Measurements from ENCODE around the gene BLM. TPM values are rescaled to one million over a fixed set of nuclear protein-coding genes. Genes with fewer than 3 reads are reported as not detected.
A peak's percentile ranks its signal among the peaks of the same experiment; 100 is the strongest.
"Not testable (repeated sequence)": the region's sequence is repeated elsewhere in the genome, so short reads cannot be mapped to it uniquely, and the experiment has no call there.

The BLM gene
- total RNA-seq, 1 experiment from 2014 or later, result 11.0 TPM

DNA sequence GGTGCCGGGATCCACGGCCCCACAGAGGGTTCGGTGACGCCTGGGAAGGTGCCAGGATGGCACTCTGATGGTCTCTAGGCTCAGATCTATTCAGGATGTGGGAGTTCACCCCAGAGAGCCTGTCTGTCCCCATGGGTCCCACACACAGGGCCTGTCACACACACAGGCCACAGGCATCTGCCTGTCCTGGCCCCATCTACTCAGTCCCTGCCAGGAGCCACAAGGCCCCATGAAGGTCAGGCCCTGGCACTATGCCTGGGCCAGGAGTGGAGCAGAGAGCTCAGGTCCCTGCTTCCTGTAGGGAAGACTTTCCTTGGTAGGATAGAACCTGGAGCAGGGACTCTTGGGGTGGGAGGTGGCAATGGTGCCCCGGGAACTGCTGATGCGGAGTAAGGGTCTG, 102.2 kb downstream of the BLM start:
- no peak for DNase-seq (ENCODE audit: low spot score)

DNA sequence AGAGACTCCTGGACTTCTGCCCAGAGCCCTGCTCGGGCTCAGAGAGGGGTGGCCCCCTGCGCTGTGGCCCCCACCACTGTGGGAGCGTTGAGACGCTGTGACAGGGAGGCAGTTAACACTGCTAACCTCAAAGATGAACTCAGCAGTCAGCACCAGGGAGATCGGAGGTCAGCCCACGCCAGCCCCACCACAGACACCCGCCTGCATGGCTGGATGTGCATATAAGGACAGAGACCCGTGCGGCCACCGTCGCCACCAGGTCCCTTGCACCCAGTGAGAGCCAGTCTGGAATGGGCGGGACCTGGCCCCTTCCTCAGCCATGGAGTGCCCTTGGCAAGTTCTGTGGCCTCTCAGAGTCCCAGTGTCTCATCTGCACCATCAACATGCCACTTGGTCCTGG, 102.7 kb downstream of the BLM start:
- no peak for DNase-seq (ENCODE audit: low spot score)

DNA sequence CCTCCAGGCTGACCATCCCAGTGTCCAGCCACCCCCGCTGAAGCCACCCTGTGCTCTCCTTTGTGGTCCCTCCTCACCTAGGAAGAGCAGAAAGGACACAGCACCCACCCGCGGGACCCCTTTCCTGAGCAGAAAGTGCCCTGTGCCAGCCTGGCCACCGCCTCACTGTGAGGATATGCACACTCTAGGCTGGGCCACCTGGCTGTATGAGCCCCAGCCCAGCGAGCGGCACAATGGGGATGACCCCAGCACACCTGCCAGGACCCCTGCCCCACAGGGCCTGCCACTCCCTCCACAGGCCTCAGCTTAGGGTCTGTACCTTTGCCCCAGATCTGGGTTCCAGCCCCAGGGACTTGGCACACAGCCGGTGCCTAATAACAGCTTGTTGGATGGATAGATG, 103.3 kb downstream of the BLM start:
- DNase-seq (ENCODE audit: low spot score), result no peak

DNA sequence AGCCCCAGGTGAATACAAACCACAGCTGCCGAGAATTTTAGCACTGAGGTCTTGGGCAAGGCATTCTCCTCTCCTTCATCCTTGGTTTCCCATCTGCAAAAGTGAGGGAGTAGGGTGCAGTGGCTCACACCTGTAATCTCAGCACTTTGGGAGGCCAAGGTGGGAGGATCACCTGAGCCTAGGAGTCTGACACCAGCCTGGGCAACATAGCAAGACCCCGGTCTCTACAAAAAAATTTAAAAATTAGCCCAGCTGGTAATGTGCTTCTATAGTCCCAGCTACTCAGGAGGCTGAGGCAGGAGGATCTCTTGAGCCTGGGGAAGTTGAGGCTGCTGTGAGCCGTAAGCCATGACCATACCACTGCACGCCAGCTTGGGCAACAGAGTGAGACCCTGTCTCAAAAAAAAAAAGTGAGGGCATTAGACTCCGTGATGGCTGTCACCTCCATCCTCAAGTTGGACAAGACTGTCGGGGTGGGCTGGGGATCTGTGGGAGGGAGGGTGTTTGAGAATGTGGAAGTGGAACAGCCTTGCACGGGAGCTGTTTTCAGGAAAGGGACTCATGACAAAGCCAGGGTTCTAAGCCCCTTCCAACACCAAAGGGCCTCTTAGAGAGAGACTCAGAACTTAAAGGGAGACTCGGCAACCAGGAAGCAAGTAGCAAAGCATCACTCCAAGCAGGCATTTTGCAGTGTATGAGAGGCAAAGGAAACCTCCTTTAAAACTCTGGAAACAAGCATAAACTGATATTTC, 105.2 kb downstream of the BLM start:
- DNase-seq (ENCODE audit: low spot score), result no peak

DNA sequence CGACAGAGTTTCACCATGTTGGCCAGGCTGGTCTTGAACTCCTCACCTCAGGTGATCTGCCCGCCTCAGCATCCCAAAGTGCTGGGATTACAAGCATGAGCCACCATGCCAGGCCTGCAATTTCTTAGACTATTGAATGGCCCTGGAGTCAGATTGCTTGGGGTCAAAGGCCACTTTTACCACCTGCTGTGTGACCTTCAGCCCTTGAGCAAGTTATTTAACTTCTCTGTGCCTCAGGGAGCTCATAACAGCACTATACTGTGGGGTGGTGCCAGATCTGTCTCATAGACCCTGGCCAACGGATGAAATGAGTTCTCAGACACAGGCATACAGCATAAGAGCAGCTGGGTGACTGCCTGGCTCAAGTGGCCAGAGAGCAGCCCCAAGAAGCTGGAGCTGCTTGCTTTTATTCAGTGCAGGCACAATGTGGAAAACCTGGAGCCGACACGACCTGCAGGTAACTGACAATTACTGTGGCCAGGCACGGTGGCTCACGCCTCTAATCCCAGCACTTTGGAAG, 106.4 kb downstream of the BLM start:
- DNase-seq (ENCODE audit: low spot score), result no peak

DNA sequence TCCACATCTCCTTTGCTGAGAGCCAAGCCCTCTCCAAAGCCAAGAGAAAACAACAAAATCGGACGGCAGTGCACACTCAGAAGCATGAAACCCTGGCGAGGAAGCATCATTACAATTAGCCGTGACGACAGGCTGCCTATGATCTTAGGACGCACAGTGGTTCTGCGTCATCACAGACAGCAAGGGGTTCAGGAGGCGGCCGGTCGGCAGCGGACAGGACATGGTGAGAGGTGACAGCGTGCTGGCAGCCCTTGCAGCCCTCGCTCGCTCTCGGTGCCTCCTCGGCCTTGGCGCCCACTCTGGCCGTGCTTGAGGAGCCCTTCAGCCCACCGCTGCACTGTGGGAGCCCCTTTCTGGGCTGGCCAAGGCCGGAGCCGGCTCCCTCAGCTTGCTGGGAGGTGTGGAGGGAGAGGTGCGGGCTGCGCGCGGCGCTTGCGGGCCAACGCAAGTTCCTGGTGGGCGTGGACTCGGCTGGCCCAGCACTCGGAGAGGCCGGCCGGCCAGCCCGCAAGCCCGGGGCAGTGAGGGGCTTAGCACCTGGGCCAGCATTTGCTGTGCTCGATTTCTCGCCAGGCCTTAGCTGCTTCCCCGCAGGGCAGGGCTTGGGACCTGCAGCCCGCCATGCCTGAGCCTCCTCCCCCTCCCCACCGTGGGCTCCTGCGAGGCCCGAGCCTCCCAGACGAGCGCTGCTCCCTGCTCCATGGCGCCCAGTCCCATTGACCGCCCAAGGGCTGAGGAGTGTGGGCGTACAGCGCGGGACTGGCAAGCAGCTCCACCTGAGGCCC, 108.2 kb downstream of the BLM start:
- DNase-seq (ENCODE audit: low spot score), result not testable (repeated sequence)

DNA sequence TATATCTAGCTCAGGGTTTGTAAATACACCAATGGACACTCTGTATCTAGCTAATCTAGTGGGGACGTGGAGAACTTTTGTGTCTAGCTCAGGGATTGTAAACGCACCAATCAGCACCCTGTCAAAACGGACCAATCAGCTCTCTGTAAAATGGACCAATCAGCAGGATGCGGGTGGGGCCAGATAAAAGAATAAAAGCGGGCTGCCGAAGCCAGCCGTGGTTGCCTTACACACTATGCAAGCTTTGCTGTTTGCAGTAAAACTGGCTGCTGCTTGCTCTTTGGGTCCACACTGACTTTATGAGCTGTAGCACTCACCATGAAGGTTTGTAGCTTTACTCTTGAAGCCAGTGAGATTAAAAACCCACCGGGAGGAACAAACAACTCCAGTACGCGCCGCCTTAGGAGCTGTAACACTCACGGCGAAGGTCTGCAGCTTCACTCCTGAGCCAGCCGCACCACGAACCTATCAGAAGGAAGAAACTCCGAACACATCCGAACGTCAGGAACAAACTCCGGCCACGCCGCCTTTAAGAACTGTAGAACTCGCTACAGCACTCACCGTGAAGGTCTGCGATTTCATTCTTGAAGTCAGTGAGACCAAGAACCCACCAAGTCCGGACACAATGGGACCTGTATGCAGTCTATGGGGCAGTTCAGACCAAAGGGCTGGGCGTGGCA, 109.2 kb downstream of the BLM start:
- DNase-seq (ENCODE audit: low spot score), result not testable (repeated sequence)

DNA sequence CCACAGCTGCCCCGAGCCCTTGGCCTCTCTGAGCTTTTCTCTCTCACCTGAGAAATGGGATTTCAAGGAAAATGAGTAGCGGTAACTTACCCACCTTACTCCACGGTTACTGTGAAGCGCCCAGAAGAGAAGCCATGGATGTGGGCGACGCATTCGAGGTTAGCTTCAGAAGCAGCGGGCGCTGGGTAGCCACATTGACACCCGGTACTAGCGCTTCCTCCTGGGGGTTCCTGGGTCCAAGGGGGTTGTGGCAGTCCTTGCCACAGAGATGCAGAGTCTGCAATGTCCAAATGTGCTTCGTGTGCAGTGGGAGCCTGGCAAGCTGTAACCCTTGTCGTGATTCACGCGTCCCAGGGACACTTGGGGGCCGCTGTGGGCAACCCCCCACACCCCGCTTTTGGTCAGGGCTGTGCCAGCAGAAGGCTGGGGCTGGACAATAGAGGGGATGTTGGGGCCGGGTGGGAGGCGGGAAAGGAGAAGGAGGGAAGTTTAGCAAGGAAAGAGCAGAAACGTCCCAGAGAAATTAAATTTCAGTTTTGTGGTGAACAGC, 109.8 kb downstream of the BLM start:
- no peak for DNase-seq (ENCODE audit: low spot score)

DNA sequence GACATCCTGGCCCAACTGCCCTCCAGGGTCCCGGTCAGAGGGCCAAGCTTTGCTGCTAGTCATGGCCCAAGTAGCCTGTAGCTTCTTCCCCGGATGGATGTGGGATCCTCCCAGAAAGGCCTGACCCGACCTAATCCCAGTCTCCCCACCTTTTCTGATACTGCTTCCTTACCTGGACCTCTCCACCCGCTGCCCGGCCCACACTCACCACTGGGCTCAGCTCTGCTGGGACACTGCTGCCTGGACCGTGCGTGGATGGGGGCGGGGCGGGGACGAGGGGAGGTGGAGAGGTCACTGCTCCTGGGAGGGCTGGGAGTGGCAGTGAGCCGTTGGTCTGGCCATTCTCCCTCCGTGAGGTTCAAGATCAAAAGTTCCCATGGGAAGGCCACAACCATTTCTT, 111.0 kb downstream of the BLM start:
- no peak for DNase-seq (ENCODE audit: low spot score)

DNA sequence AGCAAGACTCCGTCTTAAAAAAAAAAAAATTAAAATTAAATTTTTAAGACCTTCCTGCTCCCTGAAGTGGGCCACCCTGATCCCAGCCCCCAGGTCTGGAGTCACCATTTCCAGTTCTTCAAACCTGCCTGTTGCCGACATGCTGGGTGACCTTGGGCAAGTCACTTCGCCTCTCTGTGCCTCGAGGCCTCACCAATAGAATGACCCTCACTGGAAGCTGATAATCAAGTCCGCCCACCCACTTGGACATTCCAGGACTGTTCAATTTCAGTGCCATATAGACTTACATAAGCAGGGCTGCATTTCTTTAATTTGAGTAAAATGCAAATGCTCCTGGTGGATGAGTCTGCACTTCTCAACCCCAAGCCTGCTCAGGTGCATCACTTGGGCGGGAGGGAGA, 112.0 kb downstream of the BLM start:
- DNase-seq (ENCODE audit: low spot score), result no peak

DNA sequence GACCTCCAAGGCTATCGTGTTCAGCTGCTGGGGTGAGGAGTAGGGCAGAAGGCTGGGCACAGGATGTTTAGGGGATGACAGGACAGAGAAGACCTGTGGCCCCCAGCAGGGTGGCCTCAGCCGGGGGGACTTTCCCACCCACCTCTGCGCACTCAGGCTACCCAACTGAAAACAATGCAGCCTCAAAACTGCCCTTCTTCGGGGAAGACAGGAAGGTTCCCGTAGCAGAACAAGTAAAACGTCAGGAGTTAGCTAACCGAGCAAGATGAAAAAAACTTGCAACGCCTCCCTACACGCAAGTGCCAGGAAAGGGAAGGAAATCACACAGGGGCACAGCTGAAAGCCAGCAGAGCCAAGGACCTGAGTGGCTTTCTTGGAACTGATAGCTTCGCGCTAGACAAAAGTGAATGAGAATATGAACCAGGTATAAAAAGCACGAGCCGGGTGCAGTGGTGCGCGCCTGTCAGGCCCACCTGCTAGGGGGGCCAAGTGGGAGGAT, 112.8 kb downstream of the BLM start:
- DNase-seq (ENCODE audit: low spot score), result no peak

DNA sequence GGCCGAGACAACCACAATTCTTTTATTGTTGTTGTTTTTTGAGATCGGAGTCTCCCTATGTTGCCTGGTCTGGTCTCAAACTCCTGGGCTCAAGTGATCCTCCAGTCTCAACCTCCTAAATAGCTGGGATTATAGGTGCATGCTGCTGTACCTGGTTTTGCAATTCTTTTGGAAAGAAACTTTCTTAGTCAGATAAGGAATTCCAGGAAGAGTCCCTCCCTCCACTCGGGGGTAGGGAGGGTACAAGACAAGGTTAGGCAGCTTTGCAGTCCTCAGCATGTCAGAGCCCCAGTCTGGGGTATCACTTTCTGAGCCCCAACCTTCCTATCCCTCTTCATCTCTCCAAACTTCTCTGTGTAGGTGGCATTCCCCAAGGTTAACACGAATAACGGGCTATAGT, 117.5 kb downstream of the BLM start:
- no peak for DNase-seq (ENCODE audit: low spot score)

DNA sequence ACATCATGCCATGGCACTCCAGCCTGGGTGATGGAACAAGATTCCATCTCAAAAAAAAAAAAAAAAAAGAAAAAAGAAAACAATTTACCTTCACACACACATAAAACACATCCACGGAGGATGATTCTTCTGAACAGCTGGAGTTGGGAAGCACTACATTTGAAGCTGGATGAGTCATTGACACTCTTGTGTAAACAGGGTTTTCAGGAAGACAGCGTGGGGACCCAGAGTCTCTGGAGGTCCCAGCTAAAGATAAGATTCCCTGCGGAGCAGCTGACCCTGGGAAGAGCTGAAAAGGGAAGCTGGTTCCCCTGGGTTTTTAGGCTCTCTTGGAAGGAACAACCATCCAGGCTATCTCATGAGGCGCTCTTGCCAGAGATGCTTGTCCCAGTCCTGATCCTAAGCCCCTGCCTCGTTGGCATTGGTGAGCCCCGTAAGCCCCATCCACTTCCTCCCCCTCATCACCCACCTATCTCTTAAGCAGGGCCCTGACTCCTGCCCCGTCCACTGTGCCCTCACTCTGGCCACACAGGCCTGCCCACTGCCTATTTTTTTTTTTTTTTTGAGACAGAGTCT, 119.2 kb downstream of the BLM start:
- DNase-seq (ENCODE audit: low spot score), result peak; percentile 46

DNA sequence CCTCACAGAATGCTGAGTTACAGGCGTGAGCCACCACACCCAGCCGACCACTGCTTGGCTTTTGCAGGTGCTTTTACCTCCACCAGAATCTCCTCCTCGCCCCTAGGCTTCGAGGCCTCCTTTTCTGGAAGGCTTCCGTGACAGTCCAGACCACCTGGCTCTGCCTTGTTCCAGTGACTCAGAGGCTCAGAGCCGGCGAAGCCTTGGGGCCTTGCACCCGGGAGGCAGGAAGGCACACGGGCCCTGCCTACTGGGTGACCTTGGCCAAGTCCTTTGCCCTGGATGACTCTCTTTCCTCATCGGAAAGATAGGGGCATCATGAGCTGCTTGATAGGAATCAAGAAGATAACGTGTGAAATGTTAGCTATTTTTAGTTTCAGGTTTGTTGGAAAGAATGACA, 119.9 kb downstream of the BLM start:
- no peak for DNase-seq (ENCODE audit: low spot score)

DNA sequence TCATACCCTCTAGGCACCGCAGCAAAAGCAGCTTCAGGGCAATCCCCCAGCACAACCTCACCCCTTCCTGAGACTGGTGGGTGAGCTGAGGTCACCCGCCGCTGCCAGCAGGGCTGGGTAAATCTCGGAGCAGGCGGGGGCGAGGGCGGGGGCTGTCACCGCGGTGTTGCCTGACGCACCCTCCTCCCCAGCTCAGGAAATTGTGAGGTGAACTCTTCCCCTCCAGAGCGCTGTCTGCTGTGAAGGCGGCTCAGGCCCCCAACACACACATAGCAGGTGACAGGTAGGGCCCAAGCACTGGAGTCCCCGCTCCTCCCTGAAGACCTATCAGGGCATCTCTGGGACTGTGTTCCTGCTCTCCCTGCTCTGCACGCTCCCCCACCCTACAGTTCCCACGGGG, 121.0 kb downstream of the BLM start:
- no peak for DNase-seq (ENCODE audit: low spot score)

DNA sequence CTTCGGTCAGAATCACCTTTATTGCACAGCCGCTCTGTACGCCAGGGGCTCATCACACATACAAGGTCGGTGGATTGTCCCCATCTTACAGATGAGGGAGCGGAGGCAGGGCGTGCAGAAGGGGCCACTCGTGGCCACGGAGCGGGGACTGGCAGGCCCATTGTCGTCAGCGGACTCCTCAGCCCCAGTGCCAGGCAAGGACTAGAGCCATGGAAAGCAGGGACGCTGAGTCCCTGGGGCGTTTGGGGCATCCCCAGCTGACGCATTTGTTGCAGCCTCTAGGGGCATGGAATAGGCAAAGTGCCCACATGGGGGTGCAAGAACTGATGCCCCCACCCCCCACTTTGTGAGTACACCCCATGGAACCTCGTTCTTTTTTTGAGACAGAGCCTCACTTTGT, 121.4 kb downstream of the BLM start:
- no peak for DNase-seq (ENCODE audit: low spot score)

DNA sequence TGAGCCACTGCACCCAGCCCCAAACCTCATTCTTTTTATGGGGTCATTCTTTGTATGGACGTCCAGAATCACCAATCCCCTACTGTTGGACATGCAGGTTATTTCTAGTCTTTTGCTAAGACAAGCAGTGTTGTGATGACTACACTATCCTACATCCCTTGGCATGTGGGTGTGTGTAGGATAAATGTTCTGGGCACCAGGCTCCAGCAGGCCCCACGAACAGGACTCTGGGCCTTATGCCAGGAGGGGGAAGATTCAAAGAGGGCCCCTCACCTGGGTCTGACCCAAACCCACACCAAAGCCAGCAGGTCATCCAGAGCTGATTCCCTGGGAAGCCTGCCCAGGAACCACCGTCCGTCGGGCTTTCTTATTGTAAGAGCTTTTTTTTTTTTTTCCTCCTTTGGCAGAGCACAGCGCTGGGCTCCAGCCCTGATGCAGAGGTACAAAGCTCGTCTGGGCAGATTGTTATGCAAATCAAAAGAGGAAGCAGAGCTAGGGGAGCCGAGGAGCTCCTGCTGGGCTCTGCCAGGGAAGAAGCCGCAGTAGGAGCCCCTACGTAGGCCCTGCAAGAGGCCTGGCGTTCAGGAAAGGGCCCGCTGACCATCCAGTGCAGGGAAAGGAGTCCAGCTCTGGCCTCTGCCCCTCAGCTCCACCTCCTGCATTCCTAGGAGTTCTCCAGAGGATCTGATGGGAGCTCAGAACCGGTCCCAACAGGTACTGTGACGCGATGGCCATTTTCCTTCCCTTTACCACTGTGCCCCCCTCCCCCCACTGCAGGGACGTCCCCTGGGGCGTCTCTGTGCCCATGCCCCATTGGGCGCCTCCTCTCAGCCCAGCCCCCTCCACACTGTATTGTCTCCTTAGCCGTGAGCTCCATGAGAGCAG, 122.3 kb downstream of the BLM start:
- no peak for DNase-seq (ENCODE audit: low spot score)

DNA sequence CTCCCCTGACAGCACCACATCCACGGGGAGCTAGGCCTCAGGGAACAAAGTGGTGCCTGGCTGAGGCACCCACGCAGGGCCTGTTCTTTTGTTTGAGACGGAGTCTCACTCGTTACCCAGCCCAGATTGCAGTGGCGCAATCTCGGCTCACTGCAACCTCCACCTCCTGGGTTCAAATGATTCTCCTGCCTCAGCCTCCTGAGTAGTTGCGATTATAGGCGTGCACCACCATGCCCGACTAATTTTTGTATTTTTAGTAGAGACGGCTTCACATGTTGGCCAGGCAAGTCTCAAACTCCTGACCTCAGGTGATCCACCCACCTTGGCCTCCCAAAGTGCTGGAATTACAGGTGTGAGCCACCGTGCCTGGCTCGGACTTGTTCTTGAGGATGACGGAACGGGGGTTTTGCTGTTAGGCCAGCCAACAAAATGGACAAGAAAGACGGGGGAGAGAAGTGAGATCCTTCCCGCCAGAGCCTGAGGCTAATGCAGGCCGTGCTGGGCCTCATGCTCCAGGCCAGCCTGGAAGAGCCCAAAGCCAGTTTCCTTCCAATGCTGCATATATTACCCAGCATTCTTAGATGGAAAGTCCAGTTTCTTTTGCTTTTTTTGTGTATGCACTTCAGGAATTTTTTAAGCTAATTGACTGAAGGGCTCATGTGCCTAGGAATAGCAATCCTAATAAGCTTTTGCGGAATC, 123.2 kb downstream of the BLM start:
- no peak for DNase-seq (ENCODE audit: low spot score)

DNA sequence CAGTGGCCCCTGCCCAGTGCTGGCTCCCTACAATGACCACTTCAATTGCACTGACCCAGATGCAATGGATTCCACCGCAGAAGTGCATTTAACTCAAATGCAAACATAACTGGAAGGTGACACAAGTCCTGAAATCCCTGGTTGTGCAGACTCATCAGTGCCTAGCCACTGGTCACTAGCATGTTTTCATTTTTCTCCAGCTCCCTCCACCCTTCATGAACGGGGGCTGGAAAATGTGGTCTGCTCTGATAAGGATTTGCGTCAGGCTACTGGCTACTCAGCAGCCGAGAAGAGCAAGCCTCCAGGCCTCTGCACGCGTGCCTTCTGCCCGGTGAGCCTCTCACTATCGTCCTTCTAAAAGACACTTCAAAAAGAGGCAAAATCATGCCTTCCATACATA, 123.8 kb downstream of the BLM start:
- no peak for DNase-seq (ENCODE audit: low spot score)

DNA sequence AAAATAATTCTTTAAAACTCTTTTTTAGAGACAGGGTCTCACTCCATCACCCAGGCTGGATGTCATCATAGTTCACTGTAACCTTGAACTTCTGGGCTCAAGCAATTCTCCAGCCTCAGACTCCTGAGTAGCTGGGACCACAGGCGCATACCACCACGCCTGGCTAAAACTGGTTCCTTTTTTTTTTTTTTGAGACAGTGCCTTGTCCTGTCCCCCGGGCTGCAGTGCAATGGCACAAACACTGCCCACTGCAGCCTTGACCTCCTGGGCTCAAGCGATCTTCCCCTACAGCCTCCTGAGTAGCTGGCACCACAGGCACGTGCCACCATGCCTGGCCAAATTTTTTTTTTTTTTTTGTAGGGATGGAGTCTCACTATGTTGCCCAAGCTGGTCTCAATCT, 127.5 kb downstream of the BLM start:
- no peak for DNase-seq (ENCODE audit: low spot score)
